Right ventricle myocardium inferior (tissue), 1 donor: Measurements from ENCODE around the gene SYNJ2. TPM values are rescaled to one million over a fixed set of nuclear protein-coding genes. Genes with fewer than 3 reads are reported as not detected.
A peak's percentile ranks its signal among the peaks of the same experiment; 100 is the strongest.

Experiments used
- ATAC-seq: fragments of 200-7000 bp; cut with Tn5 transposase; one replicate; pipeline ENCODE4 v1.9.1; 2020; ENCODE audit warnings: mild to moderate bottlenecking, moderate library complexity
- DNase-seq: peaks from one replicate; pipeline ENCODE4 v3.0.0; 2021; ENCODE audit errors: missing footprints
- intact Hi-C: fragments of 100-400 bp; cut with DNase I; formaldehyde crosslinking; loops from one replicate; pipeline ENCODE4 v1.11.0; 2022
- total RNA-seq: library from RNA; stranded (reverse); fragmentation: NEBNext Ultra II Directional; extraction: Animal tissue kit (Norgen Biotek cat#: 25700); gene quantifications from one replicate; pipeline ENCODE4 v1.2.1, GENCODE V29; 2021
- donor health status: DM: no; HTN: yes; CAD: no; lungs with severe emphysema.

The SYNJ2 gene
- total RNA-seq, 1 donor from 2014 or later = 15.0 TPM

DNA sequence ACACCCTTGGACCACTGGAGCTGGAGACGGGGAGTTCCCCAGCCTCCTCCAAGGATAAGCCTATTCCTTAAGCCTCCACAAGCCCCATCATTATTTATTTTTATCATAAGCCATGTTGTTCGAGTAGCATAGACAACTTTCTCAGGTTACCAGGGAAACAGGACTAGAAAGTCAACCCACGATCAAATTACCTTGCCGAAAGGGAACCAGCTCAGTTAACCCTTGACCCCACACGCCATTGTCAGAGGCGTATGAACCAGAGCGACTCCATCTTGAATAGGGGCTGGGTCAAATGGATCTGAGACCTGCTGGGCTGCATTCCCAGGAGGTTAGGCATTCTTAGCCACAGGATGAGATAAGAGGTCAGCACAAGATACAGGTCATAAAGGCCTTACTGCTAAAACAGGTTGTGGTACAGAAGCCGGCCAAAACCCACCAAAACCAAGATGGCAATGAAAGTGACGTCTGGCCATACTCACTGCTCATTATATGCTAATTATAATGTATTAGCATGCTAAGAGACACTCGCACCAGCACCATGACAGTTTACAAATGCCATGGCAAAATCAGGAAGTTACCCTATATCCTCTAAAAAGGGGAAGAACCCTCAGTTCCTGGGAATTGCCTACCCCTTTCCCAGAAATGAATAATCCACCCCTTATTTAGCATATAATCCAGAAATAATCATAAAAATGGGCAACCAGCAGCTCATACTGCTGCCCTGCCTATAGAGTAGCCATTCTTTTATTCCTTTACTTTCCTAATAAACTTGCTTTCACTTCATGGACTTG, 22.4 kb downstream of the SYNJ2 start:
- intact Hi-C loops = no loop called here
- DNase-seq (no peak), ATAC-seq (no peak)

DNA sequence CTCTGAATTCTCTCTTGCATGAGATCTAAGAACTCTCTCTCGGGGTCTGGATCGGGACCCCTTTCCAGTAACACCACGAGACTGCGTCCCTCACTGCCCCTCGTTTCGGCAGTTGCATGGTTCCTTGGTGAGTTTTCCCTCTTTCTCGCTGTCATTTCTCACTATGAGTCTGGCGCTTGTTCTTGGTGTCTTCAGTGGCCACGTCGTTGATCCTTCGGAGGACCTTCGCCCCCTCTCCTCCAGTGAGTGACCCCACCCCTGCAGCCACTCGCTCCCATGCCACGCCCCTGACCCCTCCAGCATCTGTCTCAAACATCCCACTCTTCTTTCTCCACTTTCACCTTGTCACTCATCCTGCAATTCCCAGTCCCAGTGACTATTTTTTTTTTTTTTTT, 23.0 kb downstream of the SYNJ2 start:
- ATAC-seq = no peak
- no peak for DNase-seq
- intact Hi-C loops = no loop called here

DNA sequence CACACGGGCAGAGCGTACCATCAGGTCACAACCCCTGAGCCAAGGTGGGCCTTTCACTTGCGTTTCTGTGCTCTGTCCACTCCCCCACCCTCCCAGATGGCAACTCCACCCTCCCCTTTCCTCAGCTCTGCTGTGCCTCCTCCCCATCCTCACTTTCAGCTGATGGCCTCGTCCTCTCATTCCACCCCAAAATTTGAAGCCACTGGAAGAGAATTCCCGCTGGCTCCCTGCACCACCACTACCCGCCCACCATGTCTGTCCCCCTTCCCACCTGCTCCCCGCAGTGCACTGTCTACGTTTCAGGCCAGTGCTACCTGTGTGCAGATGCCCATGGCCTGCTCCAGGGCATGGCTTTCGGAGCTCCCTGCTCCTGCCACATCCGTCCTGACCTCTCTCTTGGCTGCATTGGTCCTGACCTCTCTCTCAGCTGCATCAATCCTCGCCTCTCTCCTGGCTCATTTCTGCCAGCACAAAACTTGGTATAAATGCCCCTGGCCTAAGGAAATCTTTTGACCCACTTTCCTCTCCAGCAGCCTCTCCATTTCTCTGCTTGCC, 24.0 kb downstream of the SYNJ2 start:
- intact Hi-C loops = no loop called here
- DNase-seq = no peak
- no peak for ATAC-seq

DNA sequence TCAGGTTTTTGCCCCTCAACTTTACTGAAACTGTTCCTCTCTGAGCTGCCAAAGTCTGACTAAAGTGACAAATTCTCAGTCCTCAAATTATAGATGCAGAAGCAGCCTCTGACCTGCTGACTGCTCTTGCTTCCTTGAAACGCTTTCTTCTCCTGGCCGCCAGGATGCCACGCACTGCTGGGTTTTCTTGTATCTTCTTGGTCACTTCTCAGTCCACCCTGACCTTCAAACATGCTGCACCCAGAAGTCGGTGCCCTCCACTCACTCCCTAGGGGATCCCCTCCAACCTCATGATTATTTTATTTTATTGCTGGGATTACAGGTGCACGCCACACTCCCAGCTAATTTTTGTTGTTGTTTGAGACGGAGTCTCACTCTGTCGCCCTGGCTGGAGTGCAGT, 24.7 kb downstream of the SYNJ2 start:
- intact Hi-C loops = no loop called here
- no peak for DNase-seq
- no peak for ATAC-seq

DNA sequence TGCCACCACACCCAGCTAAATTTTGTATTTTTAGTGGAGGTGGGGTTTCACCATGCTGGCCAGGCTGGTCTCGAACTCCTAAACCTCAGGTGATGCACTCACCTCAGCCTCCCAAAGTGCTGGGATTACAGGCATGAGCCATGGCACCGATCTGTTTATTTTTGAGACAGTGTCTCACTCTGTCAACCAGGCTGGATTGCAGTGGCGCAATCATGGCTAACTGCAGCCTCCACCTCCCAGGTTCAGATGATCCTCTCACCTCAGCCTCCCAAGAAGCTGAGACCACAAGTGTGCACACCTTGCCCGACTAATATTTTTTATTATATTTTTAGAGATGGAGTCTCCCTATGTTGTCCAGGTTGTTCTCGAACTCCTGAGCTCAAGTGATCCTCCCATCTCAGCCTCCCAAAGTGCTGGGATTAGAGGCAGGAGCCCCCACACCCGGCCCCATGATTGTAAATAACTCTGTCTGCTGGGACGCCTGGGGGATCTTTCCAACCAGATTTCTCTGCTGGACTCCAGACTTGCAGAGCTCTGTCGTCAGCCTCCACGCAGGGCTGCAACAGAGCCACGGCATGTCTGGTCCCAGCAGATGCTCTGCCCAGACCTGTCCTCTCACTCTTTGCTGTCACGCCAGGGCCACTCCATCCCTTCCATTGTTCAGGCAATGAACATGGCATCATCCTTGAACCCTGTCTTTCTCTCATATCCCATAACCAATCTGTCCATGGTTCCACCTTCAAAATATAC, 25.3 kb downstream of the SYNJ2 start:
- ATAC-seq (no peak), DNase-seq (no peak)
- intact Hi-C loops = no loop called here

DNA sequence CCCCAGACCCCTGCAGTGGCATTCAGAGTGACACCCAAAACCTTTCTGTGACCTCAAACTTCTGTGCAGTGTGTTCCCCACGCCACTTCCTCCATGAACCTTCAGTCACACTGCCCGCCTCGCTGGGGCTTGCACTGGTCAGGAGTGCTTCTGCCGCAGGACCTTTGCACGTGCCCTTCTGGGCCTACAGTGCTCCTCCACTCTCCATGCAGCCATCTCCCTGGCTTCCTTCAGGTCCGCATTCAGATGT, 27.1 kb downstream of the SYNJ2 start:
- intact Hi-C loops = no loop called here
- no peak for DNase-seq
- ATAC-seq = no peak

DNA sequence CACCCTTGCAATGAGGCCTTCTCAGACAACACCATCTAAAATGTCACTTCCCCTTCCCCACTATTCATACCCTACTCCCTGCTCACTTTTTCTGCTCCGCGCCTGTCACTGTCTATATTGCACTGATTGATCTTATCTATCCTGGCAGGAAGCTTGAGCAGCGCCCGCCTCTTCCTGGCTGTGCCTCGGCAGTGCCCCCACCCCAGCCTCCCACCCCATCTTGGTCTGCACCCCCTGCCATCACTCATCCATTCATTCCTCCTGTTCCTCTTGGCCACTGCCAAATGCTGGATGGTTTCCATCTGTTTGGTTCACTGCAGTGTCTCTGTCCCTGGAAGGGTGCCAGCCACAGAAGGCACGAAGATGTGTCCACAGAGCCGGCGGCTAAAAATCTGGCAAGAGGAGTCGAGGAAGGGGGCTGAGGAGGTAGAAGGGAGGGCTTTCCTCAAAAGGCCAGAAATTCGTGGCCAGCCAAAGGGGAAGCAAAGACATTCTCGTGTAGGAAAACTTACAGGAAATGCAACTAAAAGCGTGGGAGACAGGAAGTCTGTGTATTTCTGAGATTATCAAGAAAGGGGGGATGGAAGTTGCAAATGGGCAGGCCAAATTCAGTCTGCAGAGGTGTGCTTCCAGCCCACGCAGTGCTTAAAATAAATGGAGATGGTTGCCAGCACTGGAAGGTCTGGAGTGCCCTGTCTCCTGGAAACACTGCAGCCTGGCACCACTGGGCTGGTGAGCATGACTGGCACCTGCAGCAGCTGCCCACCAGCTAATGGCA, 27.6 kb downstream of the SYNJ2 start:
- peak; percentile 81 for DNase-seq
- intact Hi-C loops = no loop called here
- peak; percentile 72 for ATAC-seq

DNA sequence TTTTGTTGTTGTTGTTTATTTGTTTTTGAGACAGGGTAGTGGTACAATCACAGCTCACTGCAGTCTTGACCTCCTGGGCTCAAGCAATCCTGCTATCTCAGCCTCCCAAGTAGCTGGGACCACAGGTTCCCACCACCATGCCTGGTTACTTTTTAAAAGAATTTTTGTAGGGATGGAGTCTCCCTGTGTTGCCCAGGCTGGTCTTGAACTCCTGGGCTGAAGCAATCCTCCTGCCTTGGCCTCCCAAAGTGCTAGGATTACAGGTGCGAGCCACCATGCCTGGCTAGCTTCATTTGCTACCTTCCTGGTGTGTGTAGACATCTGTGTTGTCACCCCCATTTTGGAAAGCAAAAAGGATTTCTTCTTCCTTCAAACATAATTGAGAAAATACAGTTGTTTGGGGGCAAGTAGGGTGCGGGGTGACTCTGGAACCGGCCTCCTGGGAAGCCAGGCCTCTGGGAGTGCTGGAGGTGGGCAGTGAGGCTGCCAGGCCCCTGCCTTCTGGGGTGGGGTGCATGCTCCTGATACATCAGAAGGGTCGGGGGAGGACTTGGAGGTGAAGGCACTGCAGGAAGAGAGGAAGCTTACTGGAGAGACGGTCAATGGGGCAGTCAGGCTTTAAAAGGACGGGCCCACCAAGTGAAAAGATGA, 28.4 kb downstream of the SYNJ2 start:
- DNase-seq (no peak), ATAC-seq (no peak)
- intact Hi-C loops = no loop called here

DNA sequence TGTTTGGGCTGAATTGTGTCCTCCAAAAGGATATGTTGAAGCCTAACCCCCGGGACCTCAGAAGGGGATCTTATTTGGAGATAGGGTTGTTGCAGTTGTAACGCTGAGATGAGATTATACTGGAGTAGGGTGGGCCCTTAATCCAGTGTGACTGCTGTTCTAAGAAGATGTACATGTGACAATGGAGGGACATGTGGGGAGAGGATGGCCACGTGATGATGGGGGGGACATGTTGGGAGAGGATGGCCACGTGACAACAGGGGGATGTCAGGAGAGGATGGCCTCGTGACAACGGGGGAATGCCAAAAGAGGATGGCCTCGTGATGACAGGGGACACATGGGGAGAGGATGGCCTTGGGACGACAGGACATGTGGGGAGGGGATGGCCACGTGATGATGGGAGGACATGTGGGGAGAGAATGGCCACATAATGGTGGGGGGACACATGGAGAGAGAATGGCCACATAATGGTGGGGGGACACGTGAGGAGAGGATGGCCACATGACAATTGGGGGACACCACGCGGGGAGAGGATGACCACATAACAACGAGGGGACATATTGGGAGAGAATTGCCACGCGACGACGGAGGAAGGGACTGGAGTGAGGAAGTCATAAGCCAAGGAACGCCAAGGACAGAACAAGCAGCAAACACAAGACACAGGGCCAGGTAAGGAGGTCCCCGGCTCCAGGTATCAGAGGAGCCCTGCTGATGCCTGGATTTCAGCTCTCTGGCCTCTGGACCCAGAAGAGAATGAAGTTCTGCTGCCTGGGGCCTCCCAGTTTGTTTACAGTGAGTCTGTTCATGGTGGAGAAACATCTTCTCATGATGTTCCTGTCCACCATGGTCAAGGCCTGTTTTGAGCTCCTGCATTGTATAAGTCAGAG, 29.2 kb downstream of the SYNJ2 start:
- no peak for DNase-seq
- ATAC-seq = no peak
- intact Hi-C loops = no loop called here

DNA sequence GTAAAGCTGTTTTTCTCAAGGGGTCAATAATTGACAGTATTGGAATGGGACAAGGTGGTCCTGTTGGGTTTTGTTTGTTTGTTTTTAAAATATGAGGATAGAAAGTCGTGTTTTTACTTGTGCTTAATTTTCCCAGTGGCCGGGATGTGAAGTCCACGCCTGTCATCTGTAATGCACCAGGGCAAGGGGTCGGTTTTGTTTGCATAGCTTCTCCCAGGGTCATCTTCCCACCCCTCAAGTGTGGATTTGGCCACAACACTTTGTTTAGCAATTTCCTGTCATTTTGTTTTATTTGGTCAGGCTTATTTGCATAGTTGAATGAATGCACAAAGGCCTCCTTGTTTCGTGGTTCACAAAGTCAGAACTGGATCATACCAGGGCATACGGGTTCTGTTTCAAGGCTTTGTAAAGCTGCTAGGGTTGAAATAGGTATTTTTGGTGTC, 29.8 kb downstream of the SYNJ2 start:
- intact Hi-C loops = no loop called here
- ATAC-seq = no peak
- no peak for DNase-seq

DNA sequence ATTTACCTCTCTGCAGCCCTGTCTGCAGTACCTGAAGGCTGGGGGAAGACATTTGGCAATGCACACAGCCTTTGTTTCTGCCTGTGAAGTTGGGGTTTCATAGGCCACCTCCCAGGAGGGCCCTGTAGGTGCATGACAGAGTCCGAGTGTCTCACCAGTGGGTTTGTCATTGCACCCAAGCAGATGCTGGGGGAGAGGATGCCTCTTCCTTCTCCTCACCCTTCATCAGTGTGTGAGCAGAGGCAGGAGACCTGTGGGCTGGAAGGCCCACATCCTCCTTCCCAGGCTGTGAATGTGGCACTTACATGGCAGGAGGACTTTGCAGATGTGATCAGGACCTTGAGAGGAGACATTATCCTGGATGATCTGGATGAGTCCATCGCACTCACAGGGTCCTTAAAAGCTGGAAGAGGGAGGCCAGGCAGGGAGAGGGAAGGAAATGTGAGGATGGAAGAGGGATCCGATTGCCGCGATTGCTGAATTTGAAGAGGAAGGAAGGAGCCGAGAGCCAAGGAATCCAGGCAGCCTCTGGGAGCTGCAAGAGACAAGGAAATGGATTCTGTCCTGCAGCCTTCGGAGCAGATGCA, 30.4 kb downstream of the SYNJ2 start:
- intact Hi-C loops = no loop called here
- no peak for ATAC-seq
- no peak for DNase-seq

DNA sequence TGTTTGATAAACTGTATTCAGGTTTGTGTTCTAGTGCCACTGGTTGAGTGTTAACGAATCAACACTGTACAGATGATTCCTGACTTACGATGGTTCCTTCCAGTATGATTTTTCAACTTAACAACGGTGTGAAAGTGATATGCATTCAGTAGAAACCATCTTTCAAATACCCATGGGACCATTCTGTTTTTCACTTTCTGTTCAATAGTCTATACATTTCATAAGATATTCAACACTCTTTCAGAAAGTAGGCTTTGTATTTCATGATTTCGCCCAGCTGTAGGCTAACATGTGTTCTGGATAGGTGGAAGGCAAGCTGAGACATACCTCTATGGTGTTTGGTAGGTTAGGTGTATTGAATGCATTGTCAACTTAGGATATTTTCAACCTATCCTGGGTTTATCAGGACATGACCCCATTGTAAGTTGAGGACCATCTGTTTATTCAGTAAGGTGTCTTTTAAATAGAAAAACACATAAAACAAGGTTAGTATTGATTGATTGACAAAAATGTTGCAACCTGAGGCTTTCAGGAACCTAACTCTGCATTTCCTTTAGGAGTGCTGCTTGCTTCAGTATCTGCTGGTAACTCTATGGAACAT, 32.3 kb downstream of the SYNJ2 start:
- DNase-seq (no peak), ATAC-seq (no peak)
- intact Hi-C loops = no loop called here

DNA sequence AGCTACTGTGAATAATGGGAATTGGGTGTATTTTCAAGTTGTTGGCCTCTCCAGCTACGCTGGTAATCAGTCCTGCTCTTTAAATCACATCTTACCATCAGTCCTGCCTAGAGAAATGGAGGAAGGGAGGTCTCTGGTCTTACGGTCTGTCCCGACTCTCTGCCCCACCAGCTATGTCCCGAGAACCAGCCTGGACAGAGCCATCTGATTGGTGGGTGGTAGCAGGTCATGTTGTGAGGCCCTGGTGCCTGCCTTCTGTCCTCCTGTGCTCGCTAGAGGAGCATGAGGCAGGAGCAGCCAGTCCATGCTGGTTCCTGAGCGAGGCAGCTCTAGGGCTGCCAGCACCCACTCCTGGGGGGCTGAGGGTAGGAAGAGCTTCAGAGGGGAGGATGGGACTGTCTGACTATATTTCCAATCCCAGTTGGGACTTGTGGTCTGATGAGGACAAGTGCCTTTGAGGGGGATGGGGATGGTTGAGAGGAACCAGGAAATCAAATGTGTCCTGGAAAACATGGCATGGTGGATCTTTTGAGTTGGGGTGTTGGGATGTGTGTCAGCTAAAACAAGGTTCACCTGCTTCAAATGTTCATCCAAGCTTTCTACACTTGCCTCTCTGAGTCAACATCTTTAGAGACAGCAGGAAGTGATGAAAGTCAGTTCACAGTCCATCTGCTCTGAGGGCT, 33.0 kb downstream of the SYNJ2 start:
- DNase-seq (no peak), ATAC-seq (no peak)
- intact Hi-C loops = no loop called here

DNA sequence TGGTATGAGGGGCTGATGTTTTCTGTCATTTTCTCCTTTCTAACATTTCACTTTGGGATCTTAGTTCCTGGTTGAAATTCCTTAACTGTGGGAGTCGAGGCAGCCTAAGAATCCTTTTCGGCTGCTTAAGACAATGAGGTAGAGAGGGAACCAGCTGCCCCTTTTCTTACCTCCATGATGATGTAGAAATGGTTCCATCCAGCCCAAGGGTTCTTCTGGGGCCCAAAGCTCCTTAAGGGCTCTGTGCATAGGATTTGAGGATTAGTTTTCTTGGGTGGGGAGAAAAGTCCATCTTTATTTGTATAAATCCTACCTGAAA, 33.5 kb downstream of the SYNJ2 start:
- intact Hi-C loops = no loop called here
- no peak for DNase-seq
- ATAC-seq = no peak

DNA sequence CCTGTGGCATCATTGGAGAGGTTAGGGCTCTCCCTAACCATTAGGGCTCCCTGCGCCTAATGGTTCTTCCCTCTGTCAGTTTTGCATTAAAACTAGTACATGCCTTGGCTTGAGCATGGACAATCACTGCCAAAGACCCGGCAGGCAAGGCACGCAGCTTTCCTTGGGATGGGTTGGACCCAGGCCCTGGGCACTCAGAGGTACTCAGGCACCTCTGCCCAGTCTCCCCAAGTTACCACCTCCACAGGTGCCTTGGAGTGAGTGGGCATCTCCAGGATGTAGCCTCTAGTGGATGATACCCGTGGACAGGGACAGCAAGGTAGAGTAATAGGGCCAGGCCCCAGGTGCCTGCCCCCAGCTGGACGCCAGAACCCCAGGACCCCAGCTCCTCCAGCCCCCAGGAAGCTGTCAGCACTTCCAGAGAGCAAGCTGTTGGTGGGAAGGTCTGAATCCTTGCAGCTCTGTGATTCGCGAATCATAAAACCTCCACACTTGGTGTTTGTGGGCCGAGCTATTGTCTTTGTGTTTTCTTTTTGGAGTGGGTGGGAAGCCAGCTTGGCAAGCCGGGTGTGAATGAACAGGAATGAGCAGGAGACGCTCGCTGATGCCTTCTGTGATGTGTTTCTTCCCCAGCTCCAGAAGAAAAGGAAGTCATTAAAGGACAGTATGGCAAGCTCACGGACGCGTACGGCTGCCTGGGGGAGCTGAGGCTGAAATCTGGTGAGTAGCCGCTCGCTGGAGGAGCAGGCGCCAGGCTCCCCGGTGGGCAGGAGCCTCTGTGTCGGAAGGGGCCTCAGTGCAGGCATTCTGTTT, 35.1 kb downstream of the SYNJ2 start:
- intact Hi-C loops = no loop called here

DNA sequence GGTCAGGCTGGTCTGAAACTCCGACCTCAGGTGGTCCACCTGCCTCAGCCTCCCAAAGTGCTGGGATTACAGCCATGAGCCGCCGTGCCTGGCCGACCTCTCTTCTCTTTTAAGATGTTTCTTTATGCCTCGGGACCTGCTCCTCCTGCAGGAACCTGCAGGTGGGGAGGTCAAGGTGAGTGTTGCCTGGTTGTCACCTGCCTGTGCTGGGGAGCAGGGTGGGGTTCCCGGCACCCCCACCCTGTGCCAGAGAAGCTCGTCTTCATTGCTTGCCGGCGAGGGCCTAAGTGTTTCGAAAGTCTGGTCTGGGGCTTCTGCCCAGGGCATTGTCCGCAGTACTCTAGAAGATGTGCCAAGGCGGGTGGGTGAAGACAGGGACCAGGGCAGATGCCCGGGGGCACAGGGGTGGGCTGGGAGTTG, 36.0 kb downstream of the SYNJ2 start:
- intact Hi-C loops = no loop called here
- no peak for DNase-seq
- no peak for ATAC-seq

More for the DNA sequence above, 35.1 kb downstream of the SYNJ2 start:
- DNase-seq (no peak), ATAC-seq (no peak)
